Measurements from ENCODE around the gene CFAP57.

The CFAP57 gene

DNA sequence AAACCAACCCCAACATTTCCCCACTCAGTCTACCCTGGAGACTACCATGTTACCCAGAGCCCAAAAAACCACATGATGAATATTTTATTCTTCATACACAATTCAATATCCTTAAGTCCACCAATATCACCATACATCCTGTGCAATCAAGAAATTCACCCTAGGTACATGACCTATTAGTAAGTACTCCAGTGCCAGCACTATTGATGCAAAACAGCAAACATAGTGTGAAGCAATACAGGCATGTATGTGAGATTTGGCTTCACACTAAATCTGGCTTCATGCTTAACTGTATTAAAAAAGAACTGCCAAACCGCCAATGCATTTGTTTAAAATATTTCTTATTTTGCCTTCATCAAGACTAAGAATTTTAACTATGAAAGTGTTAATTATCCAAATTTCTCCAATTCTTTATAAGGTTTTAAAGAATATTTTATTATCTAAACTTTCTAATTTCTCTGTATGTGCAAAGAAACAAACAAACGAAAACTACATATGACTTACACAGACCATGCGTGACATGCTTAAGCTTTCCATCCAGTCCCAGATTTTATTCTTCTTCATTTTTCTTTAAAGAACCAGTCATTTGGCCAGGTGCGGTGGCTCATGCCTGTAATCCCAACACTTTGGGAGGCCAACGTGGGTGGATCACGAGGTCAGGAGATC lies 75.3 kb downstream of the CFAP57 start:
- Mint-ChIP-seq H3K27me3 (peaks cover 3% of the 10 kb centered on the region), H3K4me3 (no peak overlapping the region), H3K27ac (no peak overlapping the region), H3K9me3 (peaks cover 4% of the 10 kb centered on the region), H3K36me3 (ENCODE audit: low read depth) (no peaks in the 10 kb centered on the region), H3K4me1 (ENCODE audit: low read depth) (no peaks in the 10 kb centered on the region)

DNA sequence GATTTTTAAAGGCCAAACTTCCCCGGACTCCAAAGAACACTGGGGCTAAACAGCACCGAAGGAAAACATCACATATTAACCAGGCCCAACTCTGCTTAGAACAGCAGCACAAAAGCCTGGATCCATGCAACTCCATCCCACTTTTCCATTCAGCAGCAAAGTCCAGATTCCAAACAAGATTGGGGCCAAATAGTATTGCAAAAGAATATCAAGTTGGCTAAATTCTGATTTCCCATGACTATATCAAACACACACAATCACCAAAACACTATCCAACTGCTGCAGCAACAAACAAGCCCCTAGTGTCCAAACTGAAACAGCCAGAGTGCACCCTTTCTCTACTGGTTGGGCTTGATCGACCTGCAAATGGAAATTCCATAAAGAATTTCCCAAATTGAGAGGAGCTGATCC lies 78.2 kb downstream of the CFAP57 start:
- H3K4me1 Mint-ChIP-seq (ENCODE audit: low read depth), result no peaks in the 10 kb centered on the region
- H3K36me3 Mint-ChIP-seq (ENCODE audit: low read depth), result no peaks in the 10 kb centered on the region
- no peak overlapping the region for H3K4me3 Mint-ChIP-seq
- no peak overlapping the region for H3K27ac Mint-ChIP-seq
- peaks cover 4% of the 10 kb centered on the region for H3K9me3 Mint-ChIP-seq
- peaks cover 11% of the 10 kb centered on the region for H3K27me3 Mint-ChIP-seq

DNA sequence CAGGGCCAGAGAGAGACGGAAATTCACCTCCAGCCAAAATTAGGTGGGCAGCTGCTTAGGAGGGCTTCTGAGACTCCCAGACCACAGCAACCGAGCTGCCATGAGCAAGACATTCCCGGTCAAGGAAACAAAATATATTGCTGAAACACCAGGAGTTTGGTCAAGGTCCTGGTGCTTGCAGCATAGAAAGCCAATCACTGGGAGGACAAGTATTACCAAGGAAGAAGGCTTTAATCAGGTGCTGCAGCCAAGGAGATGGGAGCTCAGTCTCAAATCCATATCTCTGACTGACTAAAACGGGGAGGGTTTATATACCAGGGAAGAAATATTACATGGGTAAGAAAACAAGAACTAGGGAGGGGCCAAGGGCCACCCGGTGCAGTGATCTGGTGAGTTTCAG lies 78.9 kb downstream of the CFAP57 start:
- Mint-ChIP-seq H3K36me3 (ENCODE audit: low read depth) (no peaks in the 10 kb centered on the region), H3K4me1 (ENCODE audit: low read depth) (no peaks in the 10 kb centered on the region), H3K27me3 (peaks cover 11% of the 10 kb centered on the region), H3K27ac (no peak overlapping the region), H3K9me3 (peaks cover 4% of the 10 kb centered on the region), H3K4me3 (no peak overlapping the region)

DNA sequence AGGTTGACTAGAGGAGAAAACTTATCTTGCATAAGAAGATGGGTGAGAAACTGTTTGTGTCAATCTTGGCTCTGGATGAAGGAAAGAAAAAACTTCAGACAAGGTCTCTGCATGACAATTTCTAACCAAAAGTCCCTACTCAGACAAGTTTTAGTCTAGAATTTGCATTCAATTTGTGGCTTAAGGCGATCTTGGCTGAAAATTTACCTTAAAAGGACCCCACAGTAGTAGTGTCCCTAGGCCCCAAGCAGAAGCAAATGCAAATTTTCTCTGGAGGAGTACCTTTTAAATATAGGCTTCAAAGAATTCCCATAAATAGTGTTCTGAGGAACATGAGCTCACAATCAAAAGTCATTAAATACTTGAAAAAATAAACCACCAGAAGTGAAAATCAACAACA lies 80.1 kb downstream of the CFAP57 start:
- Mint-ChIP-seq H3K9me3 (no peaks in the 10 kb centered on the region), H3K27me3 (peaks cover 11% of the 10 kb centered on the region), H3K27ac (no peak overlapping the region), H3K4me1 (ENCODE audit: low read depth) (no peaks in the 10 kb centered on the region), H3K36me3 (ENCODE audit: low read depth) (no peaks in the 10 kb centered on the region), H3K4me3 (no peak overlapping the region)

DNA sequence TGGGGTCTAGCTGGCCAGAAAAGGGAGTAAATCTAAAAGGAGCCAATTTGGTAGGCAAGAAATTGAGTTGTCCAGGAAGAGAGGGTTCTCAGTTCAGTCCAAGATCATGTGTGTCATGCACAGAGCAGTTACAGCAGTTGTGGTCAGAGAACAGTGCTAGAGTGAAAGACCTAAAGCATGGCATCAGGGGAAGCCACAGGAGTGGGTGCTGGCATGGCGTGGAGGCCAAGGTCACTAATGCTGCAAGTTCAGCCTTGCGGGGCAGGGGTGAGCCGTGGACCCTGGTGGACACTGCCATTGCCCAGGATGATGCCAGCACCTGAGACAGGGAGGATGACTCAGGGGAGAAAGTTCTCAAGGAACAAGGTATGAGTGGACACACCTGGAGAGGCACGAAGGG lies 81.0 kb downstream of the CFAP57 start:
- no peak overlapping the region for H3K4me3 Mint-ChIP-seq
- H3K27me3 Mint-ChIP-seq, result peaks cover 8% of the 10 kb centered on the region
- no peak overlapping the region for H3K27ac Mint-ChIP-seq
- H3K9me3 Mint-ChIP-seq, result no peaks in the 10 kb centered on the region
- no peaks in the 10 kb centered on the region for H3K4me1 Mint-ChIP-seq (ENCODE audit: low read depth)
- H3K36me3 Mint-ChIP-seq (ENCODE audit: low read depth), result no peaks in the 10 kb centered on the region

DNA sequence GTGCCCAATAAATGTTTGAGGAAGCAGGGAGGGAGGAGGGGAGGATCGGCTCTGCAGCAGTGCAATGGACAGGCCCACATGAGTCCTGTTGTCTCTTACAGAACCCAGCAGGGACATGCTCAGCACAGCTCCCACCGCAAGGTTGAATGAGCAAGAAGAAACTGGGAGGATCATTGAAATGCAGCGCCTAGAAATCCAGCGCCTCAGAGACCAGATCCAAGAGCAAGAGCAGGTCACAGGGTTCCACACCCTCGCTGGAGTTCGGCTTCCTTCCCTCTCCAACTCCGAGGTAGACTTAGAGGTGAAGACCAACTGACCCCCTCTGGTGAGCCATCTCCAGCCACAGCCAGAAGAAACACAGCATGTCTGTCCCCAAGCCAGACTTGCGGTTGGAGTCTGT lies 81.7 kb downstream of the CFAP57 start:
- Mint-ChIP-seq H3K9me3 (no peaks in the 10 kb centered on the region), H3K36me3 (ENCODE audit: low read depth) (no peaks in the 10 kb centered on the region), H3K4me3 (no peak overlapping the region), H3K4me1 (ENCODE audit: low read depth) (no peaks in the 10 kb centered on the region), H3K27me3 (peaks cover 8% of the 10 kb centered on the region), H3K27ac (no peak overlapping the region)

DNA sequence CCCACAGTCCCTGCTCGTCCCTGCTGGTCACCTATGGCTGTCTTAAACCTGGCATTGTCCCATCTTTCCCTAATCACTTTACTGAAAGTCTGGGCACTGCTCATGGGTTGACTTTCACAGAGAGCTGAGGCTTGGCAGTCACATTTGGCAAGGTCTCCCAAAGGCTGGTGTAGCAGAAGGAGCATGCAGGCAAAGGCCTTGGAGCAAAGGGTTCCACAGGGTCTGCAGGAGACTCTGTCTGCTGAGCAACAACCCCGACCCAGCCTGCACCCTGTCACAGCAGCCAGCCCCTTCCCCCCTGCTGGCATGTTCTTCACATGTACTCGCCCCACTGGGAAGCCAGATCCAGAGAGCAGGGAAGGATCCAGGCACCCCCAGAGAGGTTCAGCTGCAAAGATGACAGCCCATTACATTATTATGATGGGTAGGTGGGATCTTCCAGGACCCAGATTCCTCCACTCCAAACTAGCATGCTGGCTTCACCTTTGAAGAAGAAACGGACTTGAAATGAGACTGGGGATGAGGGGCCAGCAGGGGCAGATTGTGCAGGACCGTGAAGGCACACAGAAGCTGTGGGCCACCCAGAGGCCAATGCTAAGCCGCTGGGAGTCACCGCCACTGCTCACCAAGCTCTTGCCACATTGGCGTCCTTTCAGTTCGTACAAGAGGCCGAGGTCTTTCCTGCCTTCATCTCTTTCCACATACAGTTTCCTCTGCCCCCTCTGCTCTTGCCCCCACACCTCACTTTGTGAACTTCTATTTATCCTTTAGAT lies 83.5 kb downstream of the CFAP57 start:
- Mint-ChIP-seq H3K9me3 (no peaks in the 10 kb centered on the region), H3K36me3 (ENCODE audit: low read depth) (no peaks in the 10 kb centered on the region), H3K27ac (no peak overlapping the region), H3K27me3 (peaks cover 8% of the 10 kb centered on the region), H3K4me3 (no peak overlapping the region), H3K4me1 (ENCODE audit: low read depth) (no peaks in the 10 kb centered on the region)

DNA sequence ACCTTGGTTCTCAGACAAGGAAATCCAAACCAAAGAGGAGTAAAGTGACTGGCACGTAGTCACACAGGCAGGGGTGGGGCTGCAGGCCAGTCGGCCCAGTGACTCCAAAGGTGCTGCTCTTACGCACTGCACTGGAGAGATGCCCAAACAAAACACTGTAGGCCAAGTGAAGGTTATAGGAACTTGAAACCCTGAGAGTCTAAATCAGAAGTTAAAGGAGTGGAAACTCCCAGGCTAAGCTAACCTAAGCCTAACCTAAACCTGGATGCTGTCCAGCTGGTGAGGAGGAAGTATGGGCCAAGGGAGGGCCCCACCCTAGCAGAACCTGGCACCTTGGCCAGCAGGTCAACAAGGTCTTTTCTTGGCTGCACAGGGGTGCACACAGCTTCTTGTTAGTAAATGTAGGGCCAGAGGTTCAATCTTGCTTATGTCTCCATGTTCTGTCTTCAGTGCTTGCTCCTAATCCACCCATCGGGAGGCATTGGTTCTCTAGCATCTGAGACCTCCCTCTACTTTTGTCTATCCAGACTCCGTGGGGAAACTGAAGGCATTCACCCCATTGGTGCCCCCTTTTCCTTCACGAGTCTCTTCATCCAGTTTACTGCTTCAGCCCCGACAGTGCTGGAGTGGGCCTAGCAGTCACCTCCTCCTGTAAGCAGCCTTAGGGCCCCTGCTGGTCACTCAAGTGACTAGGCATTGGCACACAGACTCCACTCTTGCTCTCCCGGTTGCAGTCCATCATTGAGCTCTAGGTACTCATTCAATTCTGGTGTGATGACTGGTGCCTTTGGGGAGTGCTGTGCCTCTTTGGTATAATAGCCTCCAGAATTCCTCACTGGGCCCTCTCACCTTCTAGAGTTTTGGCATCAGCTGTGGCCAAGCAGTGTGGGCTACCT lies 84.8 kb downstream of the CFAP57 start:
- H3K27ac Mint-ChIP-seq, result no peak overlapping the region
- no peaks in the 10 kb centered on the region for H3K4me1 Mint-ChIP-seq (ENCODE audit: low read depth)
- H3K36me3 Mint-ChIP-seq (ENCODE audit: low read depth), result no peaks in the 10 kb centered on the region

DNA sequence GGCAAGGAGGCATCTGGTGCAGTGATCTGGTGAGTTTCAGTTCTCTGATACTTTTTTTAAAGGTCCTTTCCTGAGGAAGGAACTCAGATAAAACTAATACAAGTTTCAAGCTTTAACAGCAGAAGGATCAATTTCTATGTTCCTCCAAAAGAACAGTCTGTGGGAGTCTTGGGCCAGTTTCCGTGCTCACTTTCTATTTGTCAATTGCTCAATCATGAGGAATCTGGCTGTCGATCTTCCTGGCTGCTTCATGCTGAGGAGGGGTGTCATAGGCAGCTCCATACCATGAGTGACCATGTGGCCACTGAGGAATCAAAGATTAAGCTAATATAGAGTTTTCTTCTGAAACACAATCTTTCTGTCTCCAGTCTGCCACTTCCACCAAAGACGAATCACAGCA lies 86.2 kb downstream of the CFAP57 start:
- no peak overlapping the region for H3K4me3 Mint-ChIP-seq
- no peak overlapping the region for H3K27ac Mint-ChIP-seq
- H3K27me3 Mint-ChIP-seq, result peaks cover under 1% of the 10 kb centered on the region
- no peaks in the 10 kb centered on the region for H3K4me1 Mint-ChIP-seq (ENCODE audit: low read depth)
- H3K9me3 Mint-ChIP-seq, result no peaks in the 10 kb centered on the region
- no peaks in the 10 kb centered on the region for H3K36me3 Mint-ChIP-seq (ENCODE audit: low read depth)

More for the DNA sequence above, 84.8 kb downstream of the CFAP57 start:
- H3K27me3 Mint-ChIP-seq, result peaks cover 8% of the 10 kb centered on the region
- H3K9me3 Mint-ChIP-seq, result no peaks in the 10 kb centered on the region
- no peak overlapping the region for H3K4me3 Mint-ChIP-seq

DNA sequence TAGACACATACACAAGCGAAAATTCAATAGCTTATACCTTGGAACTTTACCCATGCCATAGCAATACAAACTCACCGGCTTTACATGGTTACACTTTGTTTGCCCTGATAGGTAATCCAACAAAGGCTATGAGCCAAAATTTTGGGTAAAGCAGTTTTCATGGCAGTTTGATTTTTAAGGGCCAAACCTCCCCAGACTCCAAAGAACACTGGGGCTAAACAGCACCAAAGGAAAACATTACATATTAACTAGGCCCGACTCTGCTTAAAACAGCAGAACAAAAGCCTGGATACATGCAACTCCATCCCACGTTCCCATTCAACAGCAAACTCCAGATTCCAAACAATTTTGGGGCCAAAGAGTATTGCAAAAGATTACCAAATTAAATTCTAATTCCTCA lies 93.3 kb downstream of the CFAP57 start:
- Mint-ChIP-seq H3K27me3 (peaks cover 3% of the 10 kb centered on the region), H3K36me3 (ENCODE audit: low read depth) (no peaks in the 10 kb centered on the region), H3K4me3 (no peak overlapping the region), H3K9me3 (peaks cover 6% of the 10 kb centered on the region), H3K4me1 (ENCODE audit: low read depth) (peaks cover under 1% of the 10 kb centered on the region), H3K27ac (no peak overlapping the region)

DNA sequence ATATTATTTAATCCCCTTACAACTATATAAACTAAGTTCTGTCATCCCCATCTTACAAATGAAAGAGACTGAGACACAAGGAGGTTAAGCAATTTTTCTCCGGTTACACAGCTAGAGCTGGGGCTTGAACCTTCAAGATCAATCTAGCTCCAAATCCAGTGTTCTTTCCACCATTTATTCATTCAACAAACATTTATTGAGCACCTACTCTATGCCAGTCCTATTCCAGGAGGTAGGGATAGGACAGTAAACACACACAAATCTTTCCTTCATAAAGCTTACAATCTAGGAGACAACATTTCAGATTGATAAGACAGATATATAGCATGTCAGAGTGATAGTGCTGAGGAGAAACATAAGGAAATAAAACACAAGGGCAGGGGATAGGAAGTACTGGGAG lies 94.8 kb downstream of the CFAP57 start:
- H3K9me3 Mint-ChIP-seq, result peaks cover 6% of the 10 kb centered on the region
- no peak overlapping the region for H3K4me3 Mint-ChIP-seq

DNA sequence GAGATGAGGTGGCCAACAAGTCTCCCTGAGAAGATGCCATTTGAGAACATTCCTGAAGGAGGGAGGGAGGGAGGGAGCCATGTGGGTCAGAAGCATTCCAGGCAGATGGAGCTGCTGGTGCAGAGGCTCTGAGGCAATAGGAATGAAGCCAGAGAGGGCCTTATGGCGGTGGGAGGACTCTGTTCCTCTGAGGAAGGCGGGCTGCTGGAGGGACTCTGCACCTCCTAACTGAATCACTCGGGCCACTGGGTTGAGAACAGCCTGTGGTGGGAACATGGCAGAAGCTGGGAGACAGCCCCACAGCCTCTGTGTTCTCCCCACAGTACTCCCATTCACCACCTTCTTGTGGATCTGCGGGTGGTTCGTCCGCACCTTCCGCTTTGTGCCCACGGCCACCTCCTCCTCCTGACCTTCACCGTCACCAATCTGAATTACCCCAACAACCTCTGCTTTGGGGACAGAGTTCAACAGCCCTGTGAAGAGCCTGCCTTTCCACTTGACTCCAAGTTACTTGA lies 95.2 kb downstream of the CFAP57 start:
- Mint-ChIP-seq H3K4me3 (no peak overlapping the region), H3K27me3 (peaks cover 3% of the 10 kb centered on the region), H3K36me3 (ENCODE audit: low read depth) (no peaks in the 10 kb centered on the region), H3K27ac (no peak overlapping the region), H3K4me1 (ENCODE audit: low read depth) (peaks cover 12% of the 10 kb centered on the region), H3K9me3 (peaks cover 6% of the 10 kb centered on the region)

More for the DNA sequence above, 94.8 kb downstream of the CFAP57 start:
- Mint-ChIP-seq H3K27ac (no peak overlapping the region), H3K4me1 (ENCODE audit: low read depth) (peaks cover 12% of the 10 kb centered on the region), H3K27me3 (peaks cover 3% of the 10 kb centered on the region), H3K36me3 (ENCODE audit: low read depth) (no peaks in the 10 kb centered on the region)

DNA sequence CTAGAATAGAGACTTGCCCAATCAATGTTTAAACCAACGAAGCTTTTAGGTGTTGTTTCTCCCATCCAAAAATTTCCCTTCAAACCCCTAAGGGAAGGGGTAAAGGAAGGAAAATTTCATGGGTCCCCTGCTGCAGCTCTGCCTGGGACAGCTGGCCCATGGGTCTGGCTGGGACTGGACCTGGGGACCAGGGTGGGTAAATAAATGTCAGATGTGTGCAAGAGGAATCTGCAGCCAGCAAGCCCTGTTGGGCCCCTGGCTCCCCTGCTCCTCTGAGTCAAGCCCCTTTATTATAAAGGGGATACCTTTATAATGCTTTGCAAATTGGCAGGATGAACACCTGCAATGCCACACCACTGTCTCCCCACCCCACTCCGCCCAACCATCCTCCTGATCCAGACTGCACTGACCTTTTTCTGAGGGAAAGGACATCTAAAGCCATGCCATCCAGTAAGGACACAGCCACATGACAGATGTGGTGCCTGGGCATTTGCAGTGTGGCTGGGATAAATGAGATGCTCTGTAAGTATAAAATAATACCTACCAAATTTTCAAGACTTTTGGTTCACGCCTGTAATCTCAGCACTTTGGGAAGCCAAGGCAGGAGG lies 95.8 kb downstream of the CFAP57 start:
- peaks cover 12% of the 10 kb centered on the region for H3K4me1 Mint-ChIP-seq (ENCODE audit: low read depth)
- peaks cover 6% of the 10 kb centered on the region for H3K9me3 Mint-ChIP-seq
- no peaks in the 10 kb centered on the region for H3K36me3 Mint-ChIP-seq (ENCODE audit: low read depth)
- H3K4me3 Mint-ChIP-seq, result no peak overlapping the region
- H3K27me3 Mint-ChIP-seq, result peaks cover 3% of the 10 kb centered on the region
- no peak overlapping the region for H3K27ac Mint-ChIP-seq

DNA sequence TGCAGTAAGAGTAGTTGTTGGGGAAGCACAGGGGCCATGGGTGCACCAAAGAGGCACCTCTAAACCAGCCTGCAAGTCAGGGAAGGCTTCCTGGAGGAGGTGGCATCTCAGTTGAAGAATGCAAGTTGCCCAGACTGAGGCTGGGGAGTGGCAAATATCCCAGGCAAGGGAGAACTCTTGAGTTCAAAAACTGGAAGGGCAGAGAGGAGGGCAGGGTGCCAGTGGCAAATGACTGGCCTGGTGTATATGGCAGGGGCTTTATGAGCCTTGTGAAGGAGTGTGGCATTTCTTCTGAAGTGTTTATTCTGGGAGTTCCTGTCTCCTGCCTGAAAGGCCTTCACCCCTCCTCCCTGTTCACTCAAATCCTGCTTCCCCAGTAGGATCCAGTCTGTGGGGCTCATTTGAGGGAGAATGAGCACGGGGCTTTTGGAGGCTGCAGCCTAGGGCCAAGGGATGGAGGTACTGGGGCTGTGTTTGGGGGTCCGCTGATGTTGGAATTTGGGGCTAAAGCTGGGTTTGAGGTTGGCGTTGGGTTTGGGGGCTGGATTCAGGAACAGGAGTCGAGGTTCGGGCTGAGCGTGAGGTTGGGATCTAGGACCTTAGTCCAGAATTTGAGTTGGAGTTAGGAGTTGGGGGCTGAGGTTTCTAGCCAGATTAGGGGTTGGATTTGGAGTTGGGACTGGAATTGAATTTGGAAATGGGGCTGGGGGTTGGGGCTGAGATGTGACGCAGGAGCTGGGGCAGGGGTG lies 97.7 kb downstream of the CFAP57 start, which contains the start of gene TMEM125:
Gene TMEM125, plus strand, starts transcription at position 357 of the 749 bp plus-strand sequence. CDS start 2,740 bp downstream, outside the sequence.
- Mint-ChIP-seq H3K27me3 (peaks cover 3% of the 10 kb centered on the region), H3K27ac (no peak within 1 kb of the TSS), H3K9me3 (peaks cover 4% of the 10 kb centered on the region), H3K36me3 (ENCODE audit: low read depth) (peaks cover 4% of the 10 kb centered on the region), H3K4me3 (peak within 1 kb of the TSS; percentile 32), H3K4me1 (ENCODE audit: low read depth) (peaks cover 19% of the 10 kb centered on the region)
